H9 (cell line): ENCODE measurements around the gene CDK17. TPM values are rescaled to one million over a fixed set of nuclear protein-coding genes. Genes with fewer than 3 reads are reported as not detected.

Source experiments
- DNase-seq: peaks from one replicate; pipeline ENCODE4 v3.0.0-alpha.2; 2017
- H2AFZ ChIP-seq: one replicate; pipeline ENCODE4 v1.6.1; 2013; ENCODE audit warnings: mild to moderate bottlenecking, low read length, control low read depth, moderate library complexity
- H2AK5ac ChIP-seq: 2 replicates; pipeline ENCODE4 v1.6.1; 2013; ENCODE audit warnings: low read length, control low read depth, mixed read lengths; ENCODE audit not compliant: insufficient read length
- H2BK120ac ChIP-seq: one replicate; pipeline ENCODE4 v1.6.1; 2013; ENCODE audit warnings: low read depth, mild to moderate bottlenecking, low read length, control low read depth, inconsistent platforms; ENCODE audit not compliant: poor library complexity, severe bottlenecking
- H2BK12ac ChIP-seq: 2 replicates; pipeline ENCODE4 v1.6.1; 2013; ENCODE audit warnings: low read length, control low read depth, mixed read lengths, low read depth; ENCODE audit not compliant: insufficient read length
- H2BK15ac ChIP-seq: 2 replicates; pipeline ENCODE4 v1.6.1; 2013; ENCODE audit warnings: low read depth, low read length, control low read depth
- H2BK20ac ChIP-seq: one replicate; pipeline ENCODE4 v1.6.1; 2013; ENCODE audit warnings: low read depth, mild to moderate bottlenecking, low read length, control low read depth, inconsistent platforms; ENCODE audit not compliant: poor library complexity, severe bottlenecking
- H2BK5ac ChIP-seq: 2 replicates; pipeline ENCODE4 v1.6.1; 2013; ENCODE audit warnings: low read length, control low read depth, mixed read lengths; ENCODE audit not compliant: insufficient read length
- H3K14ac ChIP-seq: 2 replicates; pipeline ENCODE4 v1.6.1; 2013; ENCODE audit warnings: low read length, control low read depth; ENCODE audit not compliant: insufficient read depth
- H3K18ac ChIP-seq: 2 replicates; pipeline ENCODE4 v1.6.1; 2013; ENCODE audit warnings: low read depth, mild to moderate bottlenecking, mixed read lengths, low read length, control low read depth; ENCODE audit not compliant: insufficient read length
- H3K23ac ChIP-seq: 2 replicates; pipeline ENCODE4 v1.6.1; 2013; ENCODE audit warnings: low read length, control low read depth, mixed read lengths, low read depth; ENCODE audit not compliant: insufficient read length
- H3K23me2 ChIP-seq: 2 replicates; pipeline ENCODE4 v1.6.1; 2013; ENCODE audit warnings: low read depth, mild to moderate bottlenecking, mixed read lengths, low read length, control low read depth; ENCODE audit not compliant: insufficient read length, poor library complexity, severe bottlenecking
- H3K27ac ChIP-seq: 2 replicates; pipeline ENCODE4 v1.5.1; 2013; ENCODE audit warnings: low read length, control low read depth, mixed read lengths, low read depth; ENCODE audit not compliant: insufficient read length
- H3K27me3 ChIP-seq: 2 replicates; pipeline ENCODE4 v1.6.1; 2013; ENCODE audit warnings: low read length, control low read depth, inconsistent platforms; ENCODE audit not compliant: insufficient read depth
- H3K4ac ChIP-seq: 2 replicates; pipeline ENCODE4 v1.6.1; 2013; ENCODE audit warnings: low read depth, mild to moderate bottlenecking, control low read depth, inconsistent platforms, low read length, moderate library complexity
- H3K4me1 ChIP-seq: 2 replicates; pipeline ENCODE4 v1.6.1; 2013; ENCODE audit warnings: low read length, control low read depth, inconsistent platforms; ENCODE audit not compliant: insufficient read depth
- H3K4me2 ChIP-seq: 2 replicates; pipeline ENCODE4 v1.6.1; 2013; ENCODE audit warnings: low read length, control low read depth, mixed read lengths; ENCODE audit not compliant: insufficient read length, insufficient read depth
- H3K56ac ChIP-seq: 2 replicates; pipeline ENCODE4 v1.6.1; 2013; ENCODE audit warnings: low read depth, mild to moderate bottlenecking, mixed read lengths, low read length, control low read depth; ENCODE audit not compliant: insufficient read length
- H3K79me1 ChIP-seq: 2 replicates; pipeline ENCODE4 v1.6.1; 2013; ENCODE audit warnings: low read depth, mild to moderate bottlenecking, moderate library complexity, low read length, control low read depth, inconsistent platforms; ENCODE audit not compliant: insufficient read depth, poor library complexity, severe bottlenecking
- H3K79me2 ChIP-seq: 2 replicates; pipeline ENCODE4 v1.6.1; 2013; ENCODE audit warnings: low read length, control low read depth, inconsistent platforms; ENCODE audit not compliant: insufficient read depth
- H3K9ac ChIP-seq: 2 replicates; pipeline ENCODE4 v1.6.1; 2013; ENCODE audit warnings: low read length, control low read depth, mixed read lengths; ENCODE audit not compliant: insufficient read length; ENCODE audit errors: extremely low read depth
- H3K9me3 ChIP-seq: one replicate; pipeline ENCODE4 v1.6.1; 2013; ENCODE audit warnings: low read depth, low read length, inconsistent platforms; ENCODE audit not compliant: control insufficient read depth
- H3T11ph ChIP-seq: one replicate; pipeline ENCODE4 v1.6.1; 2013; ENCODE audit warnings: mild to moderate bottlenecking, low read length, control low read depth, inconsistent platforms
- H4K20me1 ChIP-seq: one replicate; pipeline ENCODE4 v1.6.1; 2013; ENCODE audit not compliant: control insufficient read depth, insufficient read length, insufficient read depth
- H4K5ac ChIP-seq: 2 replicates; pipeline ENCODE4 v1.6.1; 2013; ENCODE audit warnings: low read depth, mild to moderate bottlenecking, mixed read lengths, low read length, control low read depth; ENCODE audit not compliant: insufficient read length
- H4K8ac ChIP-seq: replicated peaks from 2 replicates; pipeline ENCODE4 v1.6.1; 2013; ENCODE audit warnings: low read length, control low read depth, mixed read lengths, low read depth; ENCODE audit not compliant: insufficient read length
- H4K91ac ChIP-seq: 2 replicates; pipeline ENCODE4 v1.6.1; 2013; ENCODE audit warnings: low read depth, mild to moderate bottlenecking, moderate library complexity, mixed read lengths, low read length, control low read depth; ENCODE audit not compliant: insufficient read length
- H3K27ac Mint-ChIP-seq, 3 experiments: 2 replicates in 2 of 3; 3 replicates in 1 of 3; pipeline ENCODE4 v1.8.0; 2020 to 2021; ENCODE audit warnings: mixed read lengths in 3 of 3, mild to moderate bottlenecking in 1 of 3, moderate library complexity in 1 of 3
- H3K27me3 Mint-ChIP-seq: 2 replicates; pipeline ENCODE4 v1.8.0; 2021; ENCODE audit warnings: low read depth, mild to moderate bottlenecking, moderate library complexity, mixed read lengths
- H3K36me3 Mint-ChIP-seq, 3 experiments: 2 replicates in 2 of 3; 3 replicates in 1 of 3; pipeline ENCODE4 v1.8.0; 2020 to 2021; ENCODE audit warnings: low read depth in 3 of 3, mixed read lengths in 3 of 3; ENCODE audit not compliant: insufficient read depth in 1 of 3
- H3K4me1 Mint-ChIP-seq, 2 experiments: 2 replicates each; pipeline ENCODE4 v1.8.0; 2020; ENCODE audit warnings: mixed read lengths in 2 of 2
- H3K4me3 Mint-ChIP-seq, 2 experiments: 2 replicates in 1 of 2; 3 replicates in 1 of 2; pipeline ENCODE4 v1.8.0; 2020 to 2021; ENCODE audit warnings: mild to moderate bottlenecking in 2 of 2, mixed read lengths in 2 of 2, moderate library complexity in 1 of 2
- H3K9me3 Mint-ChIP-seq, 2 experiments: 2 replicates in 1 of 2; 3 replicates in 1 of 2; pipeline ENCODE4 v1.8.0; 2020; ENCODE audit warnings: mild to moderate bottlenecking in 2 of 2, mixed read lengths in 2 of 2, moderate library complexity in 1 of 2
- CTCF ChIP-seq: fragments of 200-600 bp; sonication (generic); conservative IDR thresholded peaks from 3 replicates; pipeline ENCODE4 v1.8.0; 2021; ENCODE audit warnings: antibody characterized with exemption, mild to moderate bottlenecking
- WGBS: extraction: QIAGEN DNeasy Blood & Tissue Kit; methylation state at CpG from one replicate; pipeline ENCODE4 v1.1.7; 2013; ENCODE audit warnings: missing lambda C conversion rate, low lambda C conversion rate, mixed read lengths; ENCODE audit not compliant: insufficient read length; ENCODE audit errors: extremely low coverage; 5-methylcytosine and 5-hydroxymethylcytosine counted together
- total RNA-seq: library from RNA; stranded (reverse); gene quantifications from 2 replicates; pipeline ENCODE4 v1.2.1, GENCODE V29; 2021

CDK17 gene
- total RNA-seq, 1 experiment from 2014 or later = 28.8 TPM

GRCh38 chr12:96294831-96295230, 105.4 kb downstream of the CDK17 start:
- Histone ChIP-seq H3K4me2 (no peak overlapping the region), H2AK5ac (no peak overlapping the region), H2BK12ac (no peak overlapping the region), H2BK15ac (no peak overlapping the region), H3K23me2 (no peaks in the 10 kb centered on the region), H2BK20ac (no peak overlapping the region), H4K20me1 (no peaks in the 10 kb centered on the region), H2BK120ac (no peak overlapping the region), H3K18ac (no peak overlapping the region), H4K91ac (no peak overlapping the region), H3K23ac (no peak overlapping the region), H3K4me1 (peaks cover 2% of the 10 kb centered on the region; the same call in 1 of the 2 replicates), H3K27ac (no peak overlapping the region), H3K9ac (no peak overlapping the region), H3K27me3 (no peaks in the 10 kb centered on the region), H2BK5ac (no peak overlapping the region), H3K14ac (no peak overlapping the region), H3K79me2 (no peaks in the 10 kb centered on the region), H4K8ac (no peak overlapping the region), H3K4ac (no peak overlapping the region), H3K56ac (no peak overlapping the region), H3K9me3 (no peaks in the 10 kb centered on the region), H2AFZ (no peak overlapping the region), H4K5ac (no peak overlapping the region), H3K79me1 (no peaks in the 10 kb centered on the region), H3T11ph (no peak overlapping the region)
- Mint-ChIP-seq H3K4me1 (peaks cover 0 to 2% of the 10 kb centered on the region in 2 experiments; a peak in 1 of 4 replicates), H3K9me3 (no peaks in the 10 kb centered on the region), H3K4me3 (no peak overlapping the region), H3K27ac (no peak overlapping the region), H3K36me3 (peaks cover 7 to 30% (median 12%) of the 10 kb centered on the region in 3 experiments; a peak in 6 of 7 replicates), H3K27me3 (no peaks in the 10 kb centered on the region)
- no peak for DNase-seq
- no peak for TF ChIP-seq CTCF
- WGBS = no CpG with 5 or more reads among the region's 3 CpGs
